Natural killer cell (primary cell): Measurements from ENCODE around the gene RYR3. TPM values are rescaled to one million over a fixed set of nuclear protein-coding genes. Genes with fewer than 3 reads are reported as not detected.

Experiments used
- ATAC-seq, 3 donors: fragments of 150-1000 bp in 2 of 3; fragments of 200-7000 bp in 1 of 3; cut with Tn5 transposase; 1 replicate in 1 of 3; 2 replicates in 2 of 3; pipeline ENCODE4 v1.10.0; 2021; ENCODE audit warnings: mild to moderate bottlenecking in 2 of 3, moderate library complexity in 2 of 3
- DNase-seq, 2 donors: peaks; one replicate each; pipeline versions ENCODE4 v3.0.0 to v3.0.0-alpha.2; 2013 to 2021; ENCODE audit warnings: mixed read lengths in 1 of 2
- H3K27ac ChIP-seq: one replicate; pipeline ENCODE4 v1.5.1; 2013; ENCODE audit warnings: mild to moderate bottlenecking, low read length
- H3K27me3 ChIP-seq: one replicate; pipeline ENCODE4 v1.6.1; 2013; ENCODE audit warnings: low read length; ENCODE audit not compliant: control insufficient read depth, insufficient read depth
- H3K36me3 ChIP-seq: one replicate; pipeline ENCODE4 v1.6.1; 2013; ENCODE audit warnings: low read length; ENCODE audit not compliant: control insufficient read depth, insufficient read depth
- H3K4me1 ChIP-seq: one replicate; pipeline ENCODE4 v1.6.1; 2013; ENCODE audit warnings: low read length; ENCODE audit not compliant: control insufficient read depth, insufficient read depth
- H3K4me3 ChIP-seq: one replicate; pipeline ENCODE4 v1.5.1; 2013; ENCODE audit warnings: low read length
- H3K9me3 ChIP-seq: one replicate; pipeline ENCODE4 v1.6.1; 2013; ENCODE audit warnings: low read length; ENCODE audit not compliant: control insufficient read depth, insufficient read depth
- H3K27ac Mint-ChIP-seq, 2 donors: one replicate each; pipeline ENCODE4 v1.8.0; 2022; ENCODE audit warnings: mild to moderate bottlenecking in 2 of 2, mixed read lengths in 2 of 2, moderate library complexity in 1 of 2
- H3K27me3 Mint-ChIP-seq, 2 donors: one replicate each; pipeline ENCODE4 v1.8.0; 2022; ENCODE audit warnings: low read depth in 2 of 2, mixed read lengths in 2 of 2
- H3K36me3 Mint-ChIP-seq: one replicate; pipeline ENCODE4 v1.8.0; 2022; ENCODE audit warnings: mixed read lengths
- H3K4me1 Mint-ChIP-seq, 2 donors: one replicate each; pipeline ENCODE4 v1.8.0; 2022; ENCODE audit warnings: mixed read lengths in 2 of 2
- H3K4me3 Mint-ChIP-seq: one replicate; pipeline ENCODE4 v1.8.0; 2022; ENCODE audit warnings: mild to moderate bottlenecking, moderate library complexity, mixed read lengths
- H3K9me3 Mint-ChIP-seq, 2 donors: one replicate each; pipeline ENCODE4 v1.8.0; 2022; ENCODE audit warnings: mixed read lengths in 2 of 2
- WGBS: methylation state at CpG from one replicate; pipeline ENCODE4 v1.1.7; 2013; ENCODE audit warnings: missing lambda C conversion rate; ENCODE audit not compliant: insufficient coverage; 5-methylcytosine and 5-hydroxymethylcytosine counted together
- intact Hi-C: fragments of 100-400 bp; cut with micrococcal nuclease; formaldehyde crosslinking; loops from one replicate; pipeline ENCODE4 v1.14.2; 2022
- total RNA-seq, 4 donors: library from RNA; stranded (reverse); fragments of 120-200 nt in 1 of 4; gene quantifications; one replicate each; pipeline versions ENCODE4 v1.2.3 to v1.2.4, GENCODE V29; 2013 to 2022
- TF ChIP-seq, protein P1 (sequence below): fragments of 200-600 bp; IDR thresholded peaks from one replicate; pipeline ENCODE4 v1.8.0; 2022; ENCODE audit warnings: antibody characterized with exemption

RYR3 gene
- total RNA-seq, 3 donors from 2014 or later (not counting 1 experiment from before 2014, with no cell fraction given) = 0.09 to 6.2 TPM; not detected in 1

DNA sequence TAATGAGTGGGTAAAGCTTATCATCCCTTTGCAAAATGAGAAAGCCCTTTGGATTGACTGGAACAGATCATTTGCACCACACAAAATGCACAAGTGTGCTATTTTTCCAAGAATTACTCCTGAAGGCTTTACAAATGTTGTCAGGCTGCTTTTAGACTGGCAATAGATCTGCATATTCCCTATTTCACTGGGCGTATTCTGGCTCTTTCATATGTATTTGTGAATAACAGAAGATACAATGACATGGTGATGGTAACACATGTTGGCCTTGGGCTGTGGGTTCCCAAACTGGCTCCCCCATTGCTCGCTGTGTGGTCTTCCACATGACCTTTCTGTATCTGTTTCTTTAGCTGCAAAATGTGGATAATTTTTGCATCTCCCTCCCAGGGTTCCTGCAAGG, 354.2 kb downstream of the RYR3 start:
- H3K36me3 Mint-ChIP-seq = no peaks in the 10 kb centered on the region
- no peak overlapping the region for H3K27ac Mint-ChIP-seq
- no peak for DNase-seq
- no peaks in the 10 kb centered on the region for H3K9me3 ChIP-seq
- H3K27me3 ChIP-seq = peaks cover 2% of the 10 kb centered on the region
- H3K9me3 Mint-ChIP-seq = no peaks in the 10 kb centered on the region
- H3K27me3 Mint-ChIP-seq = peaks cover 0 to 2% of the 10 kb centered on the region in 2 donors
- H3K4me1 ChIP-seq = no peaks in the 10 kb centered on the region
- 77% methylated on average over 2 of the region's 2 CpGs for WGBS
- no peak overlapping the region for H3K4me3 Mint-ChIP-seq
- TF ChIP-seq, protein P1, sequence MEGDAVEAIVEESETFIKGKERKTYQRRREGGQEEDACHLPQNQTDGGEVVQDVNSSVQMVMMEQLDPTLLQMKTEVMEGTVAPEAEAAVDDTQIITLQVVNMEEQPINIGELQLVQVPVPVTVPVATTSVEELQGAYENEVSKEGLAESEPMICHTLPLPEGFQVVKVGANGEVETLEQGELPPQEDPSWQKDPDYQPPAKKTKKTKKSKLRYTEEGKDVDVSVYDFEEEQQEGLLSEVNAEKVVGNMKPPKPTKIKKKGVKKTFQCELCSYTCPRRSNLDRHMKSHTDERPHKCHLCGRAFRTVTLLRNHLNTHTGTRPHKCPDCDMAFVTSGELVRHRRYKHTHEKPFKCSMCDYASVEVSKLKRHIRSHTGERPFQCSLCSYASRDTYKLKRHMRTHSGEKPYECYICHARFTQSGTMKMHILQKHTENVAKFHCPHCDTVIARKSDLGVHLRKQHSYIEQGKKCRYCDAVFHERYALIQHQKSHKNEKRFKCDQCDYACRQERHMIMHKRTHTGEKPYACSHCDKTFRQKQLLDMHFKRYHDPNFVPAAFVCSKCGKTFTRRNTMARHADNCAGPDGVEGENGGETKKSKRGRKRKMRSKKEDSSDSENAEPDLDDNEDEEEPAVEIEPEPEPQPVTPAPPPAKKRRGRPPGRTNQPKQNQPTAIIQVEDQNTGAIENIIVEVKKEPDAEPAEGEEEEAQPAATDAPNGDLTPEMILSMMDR = no peak
- H3K36me3 ChIP-seq = no peaks in the 10 kb centered on the region
- intact Hi-C loops = no loop called here
- no peaks in the 10 kb centered on the region for H3K4me1 Mint-ChIP-seq
- H3K4me3 ChIP-seq = no peak overlapping the region
- H3K27ac ChIP-seq = no peak overlapping the region
- ATAC-seq = no peak

DNA sequence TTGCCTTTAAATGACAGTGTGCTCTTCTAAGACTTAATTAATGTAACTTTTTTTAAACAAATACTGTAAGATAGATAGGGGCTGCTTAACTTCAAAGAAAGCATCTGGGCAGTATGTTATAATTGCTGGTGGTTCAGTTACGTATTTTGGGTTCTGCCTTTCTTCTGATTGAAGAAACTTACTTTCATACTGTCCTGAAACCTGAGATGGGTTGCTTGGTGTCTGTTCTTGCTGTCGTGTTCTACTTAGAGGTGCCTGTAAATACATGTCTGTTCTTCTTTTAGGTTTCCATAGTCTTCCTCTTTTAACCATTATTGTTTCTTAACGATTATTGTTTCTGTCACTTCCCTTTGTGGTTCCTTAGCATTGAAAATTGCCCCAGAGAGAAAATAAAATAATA, 359.8 kb downstream of the RYR3 start:
- intact Hi-C loops = no loop called here
- H3K9me3 ChIP-seq = no peaks in the 10 kb centered on the region
- Mint-ChIP-seq H3K36me3 (no peaks in the 10 kb centered on the region), H3K27me3 (peaks cover 5 to 24% of the 10 kb centered on the region in 2 donors), H3K27ac (no peak overlapping the region), H3K9me3 (no peaks in the 10 kb centered on the region), H3K4me3 (no peak overlapping the region), H3K4me1 (no peaks in the 10 kb centered on the region)
- H3K4me1 ChIP-seq = no peaks in the 10 kb centered on the region
- no peak overlapping the region for H3K4me3 ChIP-seq
- peaks cover 2% of the 10 kb centered on the region for H3K27me3 ChIP-seq
- TF ChIP-seq, protein P1 = no peak
- H3K36me3 ChIP-seq = no peaks in the 10 kb centered on the region
- WGBS = 51% methylated on average over 2 of the region's 3 CpGs
- no peak for ATAC-seq
- DNase-seq = no peak
- no peak overlapping the region for H3K27ac ChIP-seq

DNA sequence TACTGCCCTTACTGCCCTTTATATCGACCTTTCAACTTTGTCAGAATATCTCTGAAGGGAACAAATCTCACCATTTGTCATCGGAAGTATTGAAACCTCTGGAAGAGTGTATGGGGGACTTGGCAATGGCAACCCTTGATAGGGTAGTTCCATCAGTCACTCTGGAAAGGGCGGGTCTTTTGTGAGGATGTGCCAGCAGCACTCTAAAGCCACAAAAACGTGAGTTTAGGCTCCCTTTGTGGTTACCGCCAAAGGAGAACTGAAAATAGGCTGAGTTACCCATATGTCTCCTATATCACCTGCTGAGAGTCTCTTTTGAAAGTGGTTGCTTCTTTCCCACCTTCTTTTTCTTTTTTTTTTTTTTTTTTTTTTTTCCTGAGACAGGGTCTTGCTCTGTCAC, 360.7 kb downstream of the RYR3 start:
- peaks cover 13 to 33% of the 10 kb centered on the region in 2 donors for H3K27me3 Mint-ChIP-seq
- Histone ChIP-seq H3K27ac (no peak overlapping the region), H3K36me3 (no peaks in the 10 kb centered on the region), H3K9me3 (no peaks in the 10 kb centered on the region), H3K27me3 (peaks cover 2% of the 10 kb centered on the region), H3K4me1 (no peaks in the 10 kb centered on the region), H3K4me3 (no peak overlapping the region)
- TF ChIP-seq, protein P1 = no peak
- H3K4me1 Mint-ChIP-seq = no peaks in the 10 kb centered on the region
- no peak for ATAC-seq
- no peaks in the 10 kb centered on the region for H3K36me3 Mint-ChIP-seq
- H3K4me3 Mint-ChIP-seq = no peak overlapping the region
- H3K9me3 Mint-ChIP-seq = no peaks in the 10 kb centered on the region
- intact Hi-C loops = no loop called here
- DNase-seq = no peak
- 37% methylated on average over 4 of the region's 5 CpGs for WGBS
- no peak overlapping the region for H3K27ac Mint-ChIP-seq

DNA sequence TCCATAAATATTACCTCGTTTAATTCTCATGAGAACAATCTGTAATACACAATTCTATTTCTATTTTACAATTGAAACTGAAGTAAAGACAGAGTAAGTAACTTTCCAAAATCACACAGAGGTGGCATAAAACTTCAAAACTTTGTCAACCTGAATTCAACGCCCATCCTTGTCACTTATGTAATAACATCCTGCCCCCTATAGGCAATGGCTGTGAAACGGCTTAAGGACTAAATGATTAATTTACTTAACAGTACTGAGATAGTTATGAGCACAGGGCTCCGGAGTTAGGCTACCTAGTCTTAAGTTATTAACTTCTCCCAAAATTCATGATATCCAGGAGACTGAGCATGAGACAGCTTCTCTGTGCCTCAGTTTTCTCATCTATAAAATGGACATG, 364.5 kb downstream of the RYR3 start:
- Histone ChIP-seq H3K27me3 (no peaks in the 10 kb centered on the region), H3K4me1 (no peaks in the 10 kb centered on the region), H3K36me3 (no peaks in the 10 kb centered on the region), H3K9me3 (no peaks in the 10 kb centered on the region), H3K27ac (no peak overlapping the region), H3K4me3 (no peak overlapping the region)
- no peak for DNase-seq
- WGBS = 34% methylated on average over 3 of the region's 4 CpGs
- no peak overlapping the region for H3K27ac Mint-ChIP-seq
- H3K9me3 Mint-ChIP-seq = no peaks in the 10 kb centered on the region
- H3K27me3 Mint-ChIP-seq = peaks cover 13 to 31% of the 10 kb centered on the region in 2 donors
- intact Hi-C loops = no loop called here
- no peak for ATAC-seq
- TF ChIP-seq, protein P1 = no peak
- no peak overlapping the region for H3K4me3 Mint-ChIP-seq
- H3K4me1 Mint-ChIP-seq = no peaks in the 10 kb centered on the region
- no peaks in the 10 kb centered on the region for H3K36me3 Mint-ChIP-seq
